OCI-LY3 (cell line): ENCODE measurements around the gene ELP4.

Experiments
- H2AFZ ChIP-seq: fragments of 200-600, 300-600 bp; shearing (Covaris generic); 2 replicates; pipeline ENCODE4 v1.6.0; 2014; ENCODE audit warnings: antibody characterized with exemption, low read depth, low read length
- H3K27ac ChIP-seq: fragments of 200-600, 300-600 bp; sonication (generic); 2 replicates; pipeline ENCODE4 v1.5.1; 2014; ENCODE audit warnings: mild to moderate bottlenecking, low read length, moderate library complexity, mixed read lengths
- H3K27me3 ChIP-seq: fragments of 200-600, 300-600 bp; sonication (generic); 2 replicates; pipeline ENCODE4 v1.6.1; 2014; ENCODE audit warnings: low read depth, low read length, mixed read lengths
- H3K36me3 ChIP-seq: fragments of 200-600, 300-600 bp; sonication (generic); replicated peaks from 2 replicates; pipeline ENCODE3; 2014; ENCODE audit warnings: low read depth, low read length, mixed read lengths
- H3K4me1 ChIP-seq: fragments of 300-600, 200-600 bp; sonication (generic); 2 replicates; pipeline ENCODE4 v1.6.1; 2014; ENCODE audit warnings: low read length, mixed read lengths
- H3K4me2 ChIP-seq: fragments of 200-600, 300-600 bp; sonication (generic); 2 replicates; pipeline ENCODE4 v1.6.1; 2014; ENCODE audit warnings: low read length, mixed read lengths
- H3K4me3 ChIP-seq: fragments of 300-600, 200-600 bp; sonication (generic); 2 replicates; pipeline ENCODE4 v1.5.1; 2014; ENCODE audit warnings: antibody characterized with exemption, mild to moderate bottlenecking, low read length, moderate library complexity
- H3K79me2 ChIP-seq: fragments of 300-600, 200-600 bp; shearing (Covaris generic); 2 replicates; pipeline ENCODE4 v1.6.1; 2014; ENCODE audit warnings: mild to moderate bottlenecking, low read length, mixed read lengths
- H3K9ac ChIP-seq: fragments of 300-600, 200-600 bp; shearing (Covaris generic); 2 replicates; pipeline ENCODE4 v1.6.0; 2014; ENCODE audit warnings: mild to moderate bottlenecking, low read length, moderate library complexity
- H3K9me3 ChIP-seq: fragments of 200-600, 300-600 bp; shearing (Covaris generic); 2 replicates; pipeline ENCODE4 v1.6.1; 2014; ENCODE audit warnings: low read length, mixed read lengths; ENCODE audit not compliant: insufficient read depth
- H4K20me1 ChIP-seq: fragments of 200-600, 300-600 bp; sonication (generic); 2 replicates; pipeline ENCODE4 v1.6.1; 2016; ENCODE audit warnings: low read length, mixed read lengths; ENCODE audit not compliant: insufficient read depth
- EZH2phosphoT487 ChIP-seq: fragments of 200-600 bp; shearing (Covaris generic); IDR thresholded peaks from 2 replicates; pipeline ENCODE4 v1.6.1; 2018; ENCODE audit warnings: antibody characterized with exemption, mixed run types, low read depth
- TF ChIP-seq, protein P1 (sequence below): fragments of 200-600, 300-600 bp; sonication (generic); IDR thresholded peaks from 2 replicates; pipeline ENCODE4 v1.5.1; 2014; ENCODE audit warnings: antibody characterized with exemption, low read length, low read depth

ELP4 gene

DNA sequence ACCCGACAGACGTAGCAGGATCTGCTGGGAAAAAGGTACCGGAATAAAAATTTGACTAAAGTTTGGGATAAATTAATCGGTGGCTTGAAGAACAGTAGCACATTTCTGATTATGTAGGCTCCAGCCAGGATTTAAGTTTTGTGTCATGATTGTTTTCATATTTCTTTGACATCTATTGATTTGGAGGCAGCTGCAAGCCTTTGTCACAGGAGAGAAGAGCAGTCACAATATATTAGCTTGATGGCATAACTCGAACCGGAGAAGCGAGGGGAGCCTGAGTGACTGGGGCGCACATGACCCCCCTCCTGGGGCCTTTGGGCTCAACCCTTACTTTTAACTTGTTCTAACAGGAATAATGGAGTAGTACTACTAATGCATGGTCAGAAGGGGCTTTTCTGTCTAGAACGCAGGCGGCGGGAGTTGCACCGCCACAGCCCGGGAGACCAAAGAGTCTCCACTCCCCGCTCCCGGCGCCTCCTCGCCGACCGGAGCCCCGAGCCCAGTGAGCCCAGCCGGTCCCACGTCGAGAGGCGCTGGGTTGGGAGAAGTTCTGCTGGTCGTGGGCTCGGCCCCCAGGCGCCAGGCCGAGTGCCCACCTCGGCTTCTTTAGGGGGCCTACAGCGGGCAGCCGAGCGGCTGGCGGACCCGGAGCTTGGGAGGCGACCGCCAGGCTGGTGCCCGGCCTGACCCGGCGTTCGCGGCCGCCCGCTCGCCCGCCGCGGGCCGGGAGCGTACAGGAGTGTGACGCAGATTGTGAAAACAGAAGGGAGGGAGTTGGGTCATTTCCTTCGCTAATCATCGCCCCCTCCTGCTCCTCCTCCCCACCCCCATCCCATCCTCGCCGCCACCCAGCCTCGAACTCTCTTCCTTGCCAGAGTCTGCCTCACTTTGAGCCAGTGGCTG lies 317.2 kb downstream of the ELP4 start:
- H3K27me3 ChIP-seq: no peaks in the 10 kb centered on the region
- no peaks in the 10 kb centered on the region for H4K20me1 ChIP-seq
- H3K27ac ChIP-seq: no peak overlapping the region
- H3K9ac ChIP-seq: no peak overlapping the region
- no peak overlapping the region for H3K4me3 ChIP-seq
- H3K79me2 ChIP-seq: no peaks in the 10 kb centered on the region
- H2AFZ ChIP-seq: no peak overlapping the region
- H3K36me3 ChIP-seq: no peaks in the 10 kb centered on the region
- no peak overlapping the region for H3K4me2 ChIP-seq
- TF ChIP-seq EZH2phosphoT487: no peak
- TF ChIP-seq, protein P1, sequence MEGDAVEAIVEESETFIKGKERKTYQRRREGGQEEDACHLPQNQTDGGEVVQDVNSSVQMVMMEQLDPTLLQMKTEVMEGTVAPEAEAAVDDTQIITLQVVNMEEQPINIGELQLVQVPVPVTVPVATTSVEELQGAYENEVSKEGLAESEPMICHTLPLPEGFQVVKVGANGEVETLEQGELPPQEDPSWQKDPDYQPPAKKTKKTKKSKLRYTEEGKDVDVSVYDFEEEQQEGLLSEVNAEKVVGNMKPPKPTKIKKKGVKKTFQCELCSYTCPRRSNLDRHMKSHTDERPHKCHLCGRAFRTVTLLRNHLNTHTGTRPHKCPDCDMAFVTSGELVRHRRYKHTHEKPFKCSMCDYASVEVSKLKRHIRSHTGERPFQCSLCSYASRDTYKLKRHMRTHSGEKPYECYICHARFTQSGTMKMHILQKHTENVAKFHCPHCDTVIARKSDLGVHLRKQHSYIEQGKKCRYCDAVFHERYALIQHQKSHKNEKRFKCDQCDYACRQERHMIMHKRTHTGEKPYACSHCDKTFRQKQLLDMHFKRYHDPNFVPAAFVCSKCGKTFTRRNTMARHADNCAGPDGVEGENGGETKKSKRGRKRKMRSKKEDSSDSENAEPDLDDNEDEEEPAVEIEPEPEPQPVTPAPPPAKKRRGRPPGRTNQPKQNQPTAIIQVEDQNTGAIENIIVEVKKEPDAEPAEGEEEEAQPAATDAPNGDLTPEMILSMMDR: no peak
- no peaks in the 10 kb centered on the region for H3K9me3 ChIP-seq
- no peaks in the 10 kb centered on the region for H3K4me1 ChIP-seq

DNA sequence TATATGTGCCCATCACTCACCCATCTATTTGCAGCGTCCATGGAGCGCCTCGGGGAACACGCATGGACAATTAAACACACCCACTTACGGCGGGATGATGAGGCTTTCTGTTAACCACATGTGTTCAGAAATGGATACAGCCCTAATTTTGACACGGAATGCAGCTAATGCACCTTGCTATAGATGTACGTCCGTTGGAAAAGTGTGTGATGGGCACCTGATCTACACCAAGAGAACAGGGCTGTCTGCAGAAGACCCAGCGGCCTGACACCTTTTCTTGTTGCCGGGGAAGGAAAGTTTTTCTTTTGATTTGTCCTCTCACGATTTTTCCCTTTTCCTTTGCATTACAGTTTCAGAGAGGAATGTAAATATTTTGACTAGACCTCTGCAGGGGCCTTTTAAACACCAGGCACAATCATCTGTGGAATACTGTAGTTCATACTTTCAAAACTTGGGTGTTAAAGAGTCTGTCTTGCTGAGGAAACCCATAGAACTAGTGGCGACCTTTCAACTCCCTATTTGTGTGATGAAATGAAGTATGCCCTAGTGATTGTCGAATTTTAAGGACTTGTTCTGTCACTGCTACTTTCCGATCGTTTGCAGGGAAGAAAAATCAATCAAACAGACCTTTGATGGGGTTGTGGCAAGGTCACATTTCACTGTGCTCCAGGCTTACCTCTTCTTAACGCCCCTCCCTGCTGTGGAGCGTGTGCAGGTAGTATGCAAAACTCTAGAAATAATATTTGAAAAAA lies 318.1 kb downstream of the ELP4 start:
- H3K4me3 ChIP-seq: no peak overlapping the region

DNA sequence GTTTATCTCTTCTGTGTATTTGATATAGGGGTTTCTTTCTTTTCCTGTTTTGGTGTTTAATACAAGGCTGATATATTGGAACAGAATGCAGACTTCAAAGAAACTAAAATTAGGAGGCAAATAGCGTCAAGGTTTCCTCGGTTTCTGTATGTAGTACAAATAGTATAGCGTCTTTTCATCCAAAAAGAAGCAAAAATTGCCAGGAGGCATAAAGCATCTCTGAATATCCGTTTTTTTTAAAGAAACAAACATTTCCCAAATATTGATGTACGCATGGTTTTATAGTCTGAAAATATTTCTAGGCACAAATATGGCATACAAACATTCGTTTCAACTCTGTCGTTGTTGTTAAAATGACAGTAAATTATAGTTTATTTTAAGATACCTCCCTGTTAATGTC lies 318.6 kb downstream of the ELP4 start:
- H3K79me2 ChIP-seq: no peaks in the 10 kb centered on the region
- no peak overlapping the region for H3K27ac ChIP-seq
- H2AFZ ChIP-seq: no peak overlapping the region
- H3K9me3 ChIP-seq: no peaks in the 10 kb centered on the region
- TF ChIP-seq EZH2phosphoT487: no peak
- TF ChIP-seq, protein P1: no peak
- no peaks in the 10 kb centered on the region for H3K27me3 ChIP-seq
- H4K20me1 ChIP-seq: no peaks in the 10 kb centered on the region
- H3K4me1 ChIP-seq: no peaks in the 10 kb centered on the region
- no peaks in the 10 kb centered on the region for H3K36me3 ChIP-seq
- no peak overlapping the region for H3K4me2 ChIP-seq
- no peak overlapping the region for H3K4me3 ChIP-seq
- H3K9ac ChIP-seq: no peak overlapping the region

More for the DNA sequence above, 318.1 kb downstream of the ELP4 start:
- no peak overlapping the region for H3K27ac ChIP-seq
- H3K4me1 ChIP-seq: no peaks in the 10 kb centered on the region
- no peaks in the 10 kb centered on the region for H3K36me3 ChIP-seq
- H3K79me2 ChIP-seq: no peaks in the 10 kb centered on the region
- H3K9me3 ChIP-seq: no peaks in the 10 kb centered on the region
- no peaks in the 10 kb centered on the region for H4K20me1 ChIP-seq
- no peak overlapping the region for H3K9ac ChIP-seq
- no peak overlapping the region for H3K4me2 ChIP-seq
- no peak overlapping the region for H2AFZ ChIP-seq
- TF ChIP-seq, protein P1: no peak
- no peak for TF ChIP-seq EZH2phosphoT487
- H3K27me3 ChIP-seq: no peaks in the 10 kb centered on the region

DNA sequence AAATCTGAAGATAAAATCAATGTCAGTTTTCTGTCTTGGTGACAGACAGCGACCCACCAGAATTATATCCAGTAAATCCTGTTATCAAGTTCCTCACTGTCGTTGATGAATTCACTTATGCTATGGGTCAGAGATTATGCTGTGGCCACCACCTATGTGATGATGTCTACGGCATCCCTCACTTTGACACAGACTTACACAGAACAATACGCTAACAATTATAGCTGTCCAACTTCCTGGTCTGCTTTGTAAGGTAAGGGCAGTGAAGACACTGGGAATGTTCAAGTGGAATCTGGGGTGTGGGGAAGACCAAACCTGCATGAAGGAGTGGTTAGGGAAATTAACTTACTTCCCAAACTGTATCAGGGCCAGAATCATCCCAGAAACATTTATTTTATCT lies 320.8 kb downstream of the ELP4 start:
- Histone ChIP-seq H4K20me1 (no peaks in the 10 kb centered on the region), H3K4me1 (no peaks in the 10 kb centered on the region), H3K4me3 (no peak overlapping the region), H3K27me3 (peaks cover 4% of the 10 kb centered on the region; the same call in 1 of the 2 replicates), H2AFZ (no peak overlapping the region), H3K9me3 (no peaks in the 10 kb centered on the region), H3K9ac (no peak overlapping the region), H3K79me2 (no peaks in the 10 kb centered on the region), H3K4me2 (no peak overlapping the region), H3K36me3 (no peaks in the 10 kb centered on the region), H3K27ac (no peak overlapping the region)
- no peak for TF ChIP-seq EZH2phosphoT487
- TF ChIP-seq, protein P1: no peak
